Sigmoid colon (tissue), 4 donors: ENCODE results near the gene TDRD5.

ENCODE experiments used
- CTCF ChIP-seq, 4 experiments: fragments of 450-650 bp in 3 of 4; fragments of 200-600 bp in 1 of 4; IDR thresholded peaks; one replicate each; pipeline ENCODE4 v1.5.1; 2016 to 2019; ENCODE audit warnings: antibody characterized with exemption in 4 of 4, mild to moderate bottlenecking in 3 of 4, moderate library complexity in 2 of 4
- EP300 ChIP-seq, 4 donors: sonication (generic); formaldehyde crosslinking; IDR thresholded peaks; one replicate each; pipeline ENCODE4 v1.6.1; 2017; ENCODE audit warnings: antibody characterized with exemption in 4 of 4
- POLR2A ChIP-seq, 2 donors: fragments of 450-650 bp; IDR thresholded peaks; one replicate each; pipeline ENCODE4 v1.6.1; 2016; ENCODE audit warnings: antibody characterized with exemption in 2 of 2, mild to moderate bottlenecking in 2 of 2, moderate library complexity in 2 of 2

GRCh38 chr1:179637211-179637860 lies 45.7 kb downstream of the TDRD5 start:
- TF ChIP-seq CTCF (IDR thresholded peaks at IDR 0.05) (no peak), POLR2A (IDR thresholded peaks at IDR 0.05) (no peak), EP300 (IDR thresholded peaks at IDR 0.05) (no peak)
